ENCODE measurements around the gene COMMD1. TPM values are rescaled to one million over a fixed set of nuclear protein-coding genes. Genes with fewer than 3 reads are reported as not detected.

The COMMD1 gene
- polyA plus RNA-seq, 1 of the 3 experiments (the other 2 are of a cell fraction): 32.5 TPM

GRCh38 chr2:62014102-62014501, 108.6 kb downstream of the COMMD1 start:
- ChIA-PET CTCF (interaction anchor here (1.3 kb wide), 1 partner anchor 15 kb away, joined by 4 read pairs; no protein-coding TSS in a partner anchor), POLR2A (no interaction called here)
- WGBS (ENCODE audit: low lambda C conversion rate): 44% methylated on average over 2 of the region's 2 CpGs
- peak; percentile 34 for DNase-seq
- Histone ChIP-seq H3K4me3 (ENCODE audit: low read depth in 2 of 2, low read length in 1 of 2) (no peak overlapping the region), H3K79me2 (ENCODE audit: insufficient read depth) (no peaks in the 10 kb centered on the region), H3F3A (replicated peaks; ENCODE audit: insufficient read depth) (no peaks in the 10 kb centered on the region), H3K4me1 (ENCODE audit: control insufficient read depth in 1 of 2, insufficient read depth in 2 of 2, low read depth in 1 of 2, low read length in 1 of 2) (peaks cover 0 to 4% of the 10 kb centered on the region in 2 experiments; a peak in 2 of 4 replicates), H4K20me1 (ENCODE audit: insufficient read depth) (no peaks in the 10 kb centered on the region), H3K9me2 (no peaks in the 10 kb centered on the region), H3K36me3 (replicated peaks in 1 of 2; ENCODE audit: control insufficient read depth in 1 of 2, insufficient read depth in 2 of 2, low read length in 1 of 2) (no peaks in the 10 kb centered on the region), H3K9ac (no peak overlapping the region), H3K27ac (ENCODE audit: low read depth in 2 of 2, low read length in 1 of 2) (peak overlapping the region in 1 of 2 experiments; percentile 36; a peak in 1 of 4 replicates), H3K4me2 (no peak overlapping the region), H2AFZ (ENCODE audit: low read depth) (no peak overlapping the region), H3K27me3 (ENCODE audit: insufficient read depth) (no peaks in the 10 kb centered on the region), H3K9me3 (no peaks in the 10 kb centered on the region)
- TF ChIP-seq GATA2 (CRISPR knock-in tag; IDR thresholded peaks at IDR 0.05): no peak
- no peak for TF ChIP-seq CHD2 (IDR thresholded peaks at IDR 0.05; ENCODE audit: low read length, partially characterized antibody)
- 0 out of 2 replicates have a peak, but pooled peaks have one; percentile 15 for TF ChIP-seq CTCF (IDR thresholded peaks at IDR 0.05)
- TF ChIP-seq EP300 (IDR thresholded peaks at IDR 0.05; ENCODE audit: borderline replicate concordance in 1 of 2, low read depth in 1 of 2, low read length in 1 of 2): no peak
- TF ChIP-seq RAD21 (IDR thresholded peaks at IDR 0.05; ENCODE audit: low read length): 0 out of 2 replicates have a peak, but pooled peaks have one; percentile 18
- no peak for TF ChIP-seq NRF1 (IDR thresholded peaks at IDR 0.05; ENCODE audit: low read depth, low read length)
- TF ChIP-seq ELF1 (IDR thresholded peaks at IDR 0.05): no peak

GRCh38 chr2:62016957-62017356, 111.5 kb downstream of the COMMD1 start:
- WGBS (ENCODE audit: low lambda C conversion rate): 91% methylated on average over 1 of the region's 1 CpG
- DNase-seq: no peak
- H3K9me3 ChIP-seq: no peaks in the 10 kb centered on the region
- no peaks in the 10 kb centered on the region for H3K79me2 ChIP-seq (ENCODE audit: insufficient read depth)
- H3K27ac ChIP-seq (ENCODE audit: low read depth in 2 of 2, low read length in 1 of 2): no peak overlapping the region
- no peaks in the 10 kb centered on the region for H3F3A ChIP-seq (replicated peaks; ENCODE audit: insufficient read depth)
- peaks cover 0 to 4% of the 10 kb centered on the region in 2 experiments; a peak in 2 of 4 replicates for H3K4me1 ChIP-seq (ENCODE audit: control insufficient read depth in 1 of 2, insufficient read depth in 2 of 2, low read depth in 1 of 2, low read length in 1 of 2)
- ChIA-PET POLR2A (no interaction called here), CTCF (no interaction called here)
- H3K4me3 ChIP-seq (ENCODE audit: low read depth in 2 of 2, low read length in 1 of 2): no peak overlapping the region
- no peaks in the 10 kb centered on the region for H4K20me1 ChIP-seq (ENCODE audit: insufficient read depth)
- no peaks in the 10 kb centered on the region for H3K27me3 ChIP-seq (ENCODE audit: insufficient read depth)
- no peak overlapping the region for H2AFZ ChIP-seq (ENCODE audit: low read depth)
- H3K9ac ChIP-seq: no peak overlapping the region
- H3K36me3 ChIP-seq (replicated peaks in 1 of 2; ENCODE audit: control insufficient read depth in 1 of 2, insufficient read depth in 2 of 2, low read length in 1 of 2): no peaks in the 10 kb centered on the region
- no peak overlapping the region for H3K4me2 ChIP-seq
- no peaks in the 10 kb centered on the region for H3K9me2 ChIP-seq
- TF ChIP-seq PBX3 (IDR thresholded peaks at IDR 0.05) (no peak), EZH2phosphoT487 (IDR thresholded peaks at IDR 0.05; ENCODE audit: borderline replicate concordance, low read depth) (no peak), GABPA (IDR thresholded peaks at IDR 0.05; ENCODE audit: low read depth) (no peak), RAD21 (IDR thresholded peaks at IDR 0.05; ENCODE audit: low read length) (no peak), CHD2 (IDR thresholded peaks at IDR 0.05; ENCODE audit: low read length, partially characterized antibody) (no peak), SIN3A (IDR thresholded peaks at IDR 0.05; ENCODE audit: borderline replicate concordance, low read depth, low read length) (no peak), YY1 (IDR thresholded peaks at IDR 0.05; ENCODE audit: low read depth) (no peak), FOXM1 (IDR thresholded peaks at IDR 0.05; ENCODE audit: low read depth) (no peak), FOSL2 (IDR thresholded peaks at IDR 0.05; ENCODE audit: borderline replicate concordance, low read depth) (no peak), MXI1 (IDR thresholded peaks at IDR 0.05; ENCODE audit: low read depth, low read length) (no peak), TAF1 (IDR thresholded peaks at IDR 0.05; ENCODE audit: borderline replicate concordance, low read depth, low read length) (no peak), RCOR1 (IDR thresholded peaks at IDR 0.05; ENCODE audit: low read length) (no peak), ELF1 (IDR thresholded peaks at IDR 0.05) (no peak), TCF12 (IDR thresholded peaks at IDR 0.05) (no peak), NFIC (IDR thresholded peaks at IDR 0.05; ENCODE audit: borderline replicate concordance) (no peak), TEAD4 (IDR thresholded peaks at IDR 0.05; ENCODE audit: borderline replicate concordance, insufficient read depth) (no peak), ZBTB33 (IDR thresholded peaks at IDR 0.05; ENCODE audit: borderline replicate concordance, low read depth) (no peak), MAX (IDR thresholded peaks at IDR 0.05; ENCODE audit: low read depth) (no peak), USF2 (IDR thresholded peaks at IDR 0.05; ENCODE audit: borderline replicate concordance, low read depth, low read length) (no peak)
